Hematopoietic multipotent progenitor cell treated with erythropoietin and hydrocortisone succinate and interleukin-3 and kit ligand, for 4 days (in vitro differentiated cells): ENCODE measurements around the gene PXN.
"Not testable (repeated sequence)": the region's sequence is repeated elsewhere in the genome, so short reads cannot be mapped to it uniquely, and the experiment has no call there.

Experiments used
- DNase-seq: peaks from one replicate; pipeline ENCODE4 v3.0.0-alpha.2; 2015

Gene PXN

DNA sequence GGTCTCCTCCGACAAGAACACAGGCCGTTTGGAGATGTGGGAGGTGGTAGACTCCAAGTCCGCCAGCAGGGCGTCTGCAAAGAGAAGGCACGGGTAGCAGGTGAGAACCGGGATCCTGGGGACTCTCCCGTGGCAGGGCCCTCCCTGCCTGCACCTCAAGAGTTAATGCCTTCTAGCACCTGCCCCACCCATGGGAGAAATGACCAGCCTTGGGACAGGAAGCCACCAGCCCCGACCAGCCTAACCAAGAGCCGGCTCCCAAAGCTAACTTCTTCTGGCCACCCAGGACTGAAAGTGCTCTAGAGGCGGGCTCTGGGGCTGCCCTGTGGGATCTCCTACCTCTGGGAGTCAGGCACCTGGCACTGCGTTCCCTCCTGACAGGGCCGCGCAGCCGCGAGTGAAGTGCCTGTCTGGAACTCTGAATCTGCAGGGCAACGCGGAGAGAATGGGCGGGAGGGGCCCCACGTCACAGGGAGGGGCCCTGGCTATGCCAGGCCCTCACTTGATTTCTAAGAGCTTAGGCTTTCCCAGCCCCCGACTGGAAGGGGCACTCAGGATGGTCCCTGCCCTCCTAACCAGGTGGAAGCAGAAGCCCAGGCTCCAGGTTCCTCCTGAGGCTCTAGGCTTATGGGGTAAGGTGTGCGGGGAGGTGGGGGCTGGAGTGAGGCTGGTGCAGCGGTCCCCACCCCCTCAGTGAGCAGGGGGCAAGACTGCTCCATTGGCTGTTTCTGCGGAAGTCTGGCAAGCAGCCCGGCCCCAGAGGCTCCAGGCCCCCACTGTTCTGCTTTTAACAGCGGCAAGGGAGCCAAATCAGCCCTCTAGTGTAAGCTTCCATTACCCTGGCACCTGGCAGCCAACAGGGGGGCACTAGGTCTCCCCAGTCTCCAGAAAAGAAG is 41.0 kb downstream of the PXN start:
- DNase-seq: peak; percentile 80

DNA sequence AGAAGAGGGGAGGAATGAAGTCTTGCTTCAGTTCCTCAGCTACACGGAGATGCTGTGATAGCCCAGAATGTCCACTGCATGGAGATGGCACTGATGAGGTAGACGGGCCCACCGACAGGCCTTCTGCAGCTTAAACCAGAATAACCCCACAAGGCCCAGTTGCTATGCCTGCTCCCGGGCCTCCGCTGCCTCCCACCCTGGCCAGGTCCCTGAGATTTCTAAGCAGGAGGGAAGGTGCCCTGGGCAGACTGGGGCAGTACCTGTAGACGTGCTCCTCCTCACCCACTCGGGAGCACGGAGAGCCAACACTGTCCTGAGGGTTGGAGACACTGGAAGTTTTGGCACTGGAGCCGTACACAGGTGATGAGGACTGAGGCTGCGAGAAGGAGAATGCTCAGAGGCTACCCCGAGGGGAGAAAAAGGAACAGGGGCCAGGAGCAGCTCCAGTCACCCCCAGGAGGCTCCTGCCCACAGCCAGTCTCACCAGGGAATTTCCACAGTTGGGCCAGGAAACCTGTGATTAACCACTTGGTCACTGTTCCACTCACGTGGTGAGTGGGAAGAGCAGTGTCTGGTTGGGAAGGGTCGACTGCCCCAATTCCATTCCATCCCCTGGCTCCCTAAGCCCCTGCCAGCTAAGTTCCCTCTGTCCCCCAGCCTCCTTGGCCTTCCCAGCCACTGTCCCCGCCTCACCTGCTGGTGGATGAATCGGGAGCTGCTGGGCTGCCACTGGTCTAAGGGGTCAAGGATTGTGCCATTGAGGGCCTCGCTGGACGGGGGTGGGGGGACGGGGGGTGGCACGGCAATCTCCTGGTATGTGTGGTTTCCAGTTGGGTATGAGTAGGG is 41.8 kb downstream of the PXN start:
- no peak for DNase-seq

DNA sequence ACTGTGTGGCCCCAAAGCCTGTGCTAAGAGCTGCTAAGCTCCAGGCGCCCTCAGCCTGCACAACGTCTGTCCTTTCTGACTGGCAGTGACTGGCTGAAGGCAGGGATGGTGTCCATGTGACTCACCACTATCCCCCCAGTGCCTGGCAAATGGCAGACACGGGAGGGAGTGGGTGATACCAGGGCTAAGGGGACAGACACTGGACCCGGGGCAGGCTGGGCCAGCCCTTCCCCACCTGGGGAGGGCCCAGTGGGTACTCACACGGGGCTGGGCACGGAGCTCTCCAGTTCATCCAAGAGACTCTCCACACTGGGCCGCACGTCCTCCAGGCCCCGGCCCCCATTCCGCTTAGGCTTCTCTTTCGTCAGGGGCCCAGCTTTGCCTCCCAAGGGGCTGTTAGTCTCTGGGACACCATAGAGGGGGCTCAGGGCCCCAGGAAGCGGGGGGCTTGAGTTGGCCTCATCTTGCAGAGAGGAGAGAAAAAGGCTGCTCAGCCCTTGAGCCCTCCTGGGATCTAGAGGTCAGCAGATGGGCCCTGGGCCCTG is 43.2 kb downstream of the PXN start:
- no peak for DNase-seq

DNA sequence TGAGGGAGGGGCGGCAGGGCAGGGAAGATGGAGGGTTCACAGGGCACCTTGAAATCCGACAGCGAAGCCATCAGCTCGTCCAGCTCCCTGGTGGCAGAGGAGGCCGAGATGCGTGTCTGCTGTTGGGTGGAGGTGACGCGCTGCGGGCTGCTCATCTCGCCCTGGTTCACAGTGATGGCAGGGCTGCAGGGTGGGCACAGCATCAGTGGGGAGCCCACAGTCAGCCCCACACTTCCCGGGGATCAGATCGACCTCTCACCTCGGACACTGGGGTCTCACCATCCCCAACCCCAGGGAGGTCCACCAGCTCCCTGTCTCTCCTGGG is 44.0 kb downstream of the PXN start:
- DNase-seq: no peak

DNA sequence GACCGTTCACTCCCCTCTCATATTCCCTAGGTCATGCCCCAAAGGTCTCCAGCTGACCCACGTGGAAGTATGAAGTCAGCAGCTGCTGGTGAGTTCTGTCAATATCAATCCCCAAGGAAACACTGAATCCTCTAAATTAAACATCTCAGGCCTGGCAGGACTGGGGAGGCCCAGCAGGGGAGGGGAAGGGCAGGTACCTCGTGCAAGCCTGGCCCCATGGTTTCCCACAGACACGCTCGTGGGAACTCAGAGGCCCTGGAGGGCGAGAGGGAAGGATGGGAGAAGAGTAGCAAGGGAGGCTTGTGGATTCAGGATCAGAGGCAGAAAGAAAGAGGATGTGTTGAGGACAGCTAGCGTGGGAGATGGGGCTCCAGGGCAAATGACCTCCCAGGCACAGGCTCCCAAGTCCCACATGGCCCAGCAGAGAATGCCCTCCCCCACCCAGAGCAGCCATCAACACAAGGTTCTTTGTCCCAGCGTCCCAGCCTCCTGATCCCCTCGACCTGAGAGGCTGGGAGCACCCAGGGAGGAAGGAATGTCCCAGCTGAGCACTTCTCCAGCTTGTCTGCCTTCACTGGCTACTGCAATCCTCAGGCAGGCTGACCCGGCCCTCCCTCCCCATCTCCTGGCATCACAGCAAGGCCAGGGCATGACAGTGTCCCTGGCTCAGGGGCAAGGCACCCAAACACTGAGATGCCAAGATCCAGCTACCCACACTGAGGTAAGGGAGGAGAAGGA is 44.5 kb downstream of the PXN start:
- DNase-seq: no peak

DNA sequence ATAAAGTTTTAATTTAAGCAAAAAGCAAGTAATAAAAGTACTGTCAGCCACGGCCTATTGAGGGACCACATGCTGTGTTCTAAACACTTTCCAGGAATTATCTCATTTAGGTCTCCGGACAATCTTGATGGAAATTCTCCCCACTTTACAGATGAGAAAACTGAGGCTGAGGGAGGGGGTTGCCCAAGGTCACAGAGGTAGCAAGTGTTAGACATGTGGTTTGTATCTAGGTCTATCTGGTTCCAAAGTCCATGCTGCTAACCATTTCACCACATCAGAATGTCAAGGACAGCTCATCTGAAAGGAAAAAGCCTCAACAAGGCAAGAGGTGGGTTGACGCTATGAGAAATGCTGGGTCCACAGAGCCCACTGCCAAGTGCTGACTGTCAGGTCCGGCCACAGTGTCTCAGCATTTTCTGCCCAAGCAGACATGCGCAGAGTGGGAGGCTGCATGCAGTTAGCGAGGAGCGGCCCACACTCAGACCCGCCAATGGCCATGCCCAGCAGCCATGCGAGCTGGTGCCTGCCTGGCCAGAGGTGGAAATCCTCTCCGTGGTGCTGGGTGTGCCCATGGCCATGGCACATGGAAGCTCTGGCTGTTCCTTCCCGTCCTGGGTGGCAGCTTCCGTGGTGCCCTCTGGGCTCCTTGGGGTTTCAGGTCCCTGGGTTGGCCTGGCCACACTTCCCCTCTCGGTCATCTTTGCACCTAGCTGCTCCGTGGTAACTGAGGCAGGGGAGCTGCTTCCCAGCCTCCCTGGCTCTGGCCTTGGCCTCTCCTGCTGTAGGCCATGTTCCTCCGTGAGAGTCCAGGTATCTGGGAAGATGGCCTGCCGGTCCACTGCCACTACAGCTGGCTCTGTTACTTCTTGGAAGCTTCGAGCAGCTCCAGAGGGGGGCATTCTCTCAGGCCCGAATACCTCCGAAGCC is 46.6 kb downstream of the PXN start:
- DNase-seq: no peak

DNA sequence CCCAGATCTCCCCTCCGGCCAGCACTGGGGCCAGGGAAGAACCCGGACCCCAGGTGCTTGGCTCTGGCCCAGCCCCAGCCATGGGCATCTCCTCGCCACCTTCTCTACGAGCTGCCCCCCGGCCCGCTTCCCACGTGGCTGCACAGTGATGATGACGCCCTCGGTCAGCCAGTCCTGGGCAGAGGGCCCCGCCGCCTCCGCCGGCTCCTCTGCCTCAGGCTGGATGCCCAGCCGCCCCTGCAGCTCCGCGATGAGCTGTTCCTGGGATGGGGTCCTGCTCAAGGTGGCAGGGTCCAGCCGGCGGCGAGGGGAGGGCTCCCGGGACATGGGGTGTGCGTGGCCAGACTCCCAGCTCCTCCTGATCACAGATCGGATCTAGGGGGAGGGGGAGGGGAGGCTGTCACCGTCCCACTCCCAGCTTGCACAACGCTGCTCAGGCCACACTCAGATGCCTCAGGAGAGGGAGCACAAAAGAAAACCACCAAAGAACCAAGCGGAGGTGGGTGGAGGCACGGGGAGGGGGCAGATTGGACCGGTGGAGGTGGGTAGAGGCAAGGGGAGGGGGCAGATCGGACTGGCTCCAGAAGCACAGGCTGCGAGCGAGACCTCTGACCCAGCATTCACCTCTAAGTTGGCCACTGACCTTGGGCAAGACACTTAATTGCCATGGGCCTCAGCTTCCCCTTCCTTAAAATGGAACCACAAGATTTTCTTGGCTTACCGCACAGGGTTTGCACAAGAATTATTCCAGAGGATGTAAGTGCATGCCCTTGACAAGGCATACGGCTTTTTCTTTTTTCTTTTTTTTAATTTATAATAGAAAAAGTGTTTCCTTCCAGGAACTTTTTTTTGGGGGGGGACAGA is 48.6 kb downstream of the PXN start:
- no peak for DNase-seq

DNA sequence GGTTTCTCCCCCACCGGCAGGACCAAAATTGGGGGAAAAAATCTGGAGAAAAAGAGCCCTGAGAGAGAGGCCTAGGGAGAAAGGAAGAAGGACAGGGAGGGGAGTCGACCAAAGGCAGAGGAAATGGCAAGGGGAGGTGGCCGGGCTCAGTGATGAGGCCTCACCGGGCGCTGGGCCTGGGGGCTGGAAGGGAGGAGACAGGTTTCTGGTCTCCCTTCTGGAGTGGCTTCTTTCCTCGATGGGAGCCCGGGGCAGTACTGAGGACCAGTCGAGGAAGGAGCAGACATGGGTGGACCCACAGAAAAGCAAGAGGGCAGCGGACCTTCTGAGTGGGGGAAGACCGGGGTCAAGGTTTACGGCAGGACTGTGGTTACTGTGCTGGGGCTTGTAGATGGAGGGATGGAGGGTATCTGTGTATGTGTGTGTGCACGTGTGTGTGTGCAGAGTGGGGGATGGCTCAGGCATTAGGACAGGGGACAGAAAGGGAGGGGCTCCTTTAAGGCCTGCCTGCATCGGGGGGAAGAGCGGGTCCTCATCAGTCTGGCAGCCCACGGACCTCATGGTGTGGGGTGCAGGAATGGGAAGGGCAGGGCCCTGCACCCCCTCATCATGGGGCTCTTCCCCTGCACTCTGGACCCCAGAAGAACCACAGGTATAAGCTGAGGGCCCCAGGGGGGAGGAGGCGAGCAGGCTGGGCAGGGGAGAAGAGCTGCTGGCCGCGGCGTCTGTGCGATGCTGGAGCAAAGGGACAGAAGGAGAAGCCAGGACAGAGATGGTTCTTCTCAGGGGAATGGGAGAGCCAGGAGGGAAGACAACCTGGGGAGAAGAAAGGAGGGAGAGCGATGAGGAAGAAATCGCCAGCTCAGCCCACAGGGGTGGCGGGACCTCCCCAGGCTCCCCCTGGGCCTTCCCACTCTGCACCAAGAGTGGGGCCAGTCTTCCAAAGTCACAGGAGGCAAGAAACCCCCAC is 49.5 kb downstream of the PXN start:
- DNase-seq: no peak

DNA sequence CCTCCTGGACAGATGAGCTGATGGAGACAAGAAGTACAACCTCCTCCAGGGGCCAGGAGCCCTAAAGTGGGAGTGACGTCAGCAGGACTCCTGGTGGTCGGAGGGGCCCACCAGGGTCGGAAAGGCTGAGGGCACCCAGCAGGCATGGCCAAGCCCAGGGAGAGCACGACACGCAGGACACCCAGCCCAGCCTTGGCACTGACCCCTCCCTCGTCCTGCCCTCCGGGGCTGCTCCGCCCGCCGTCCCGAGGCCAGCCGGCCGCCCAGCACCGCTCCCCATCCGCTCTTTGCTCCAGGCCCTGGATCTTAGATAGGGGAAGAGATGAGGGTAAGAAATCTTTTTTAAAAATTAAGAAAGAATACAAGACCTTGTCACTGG is 50.2 kb downstream of the PXN start:
- DNase-seq: no peak

DNA sequence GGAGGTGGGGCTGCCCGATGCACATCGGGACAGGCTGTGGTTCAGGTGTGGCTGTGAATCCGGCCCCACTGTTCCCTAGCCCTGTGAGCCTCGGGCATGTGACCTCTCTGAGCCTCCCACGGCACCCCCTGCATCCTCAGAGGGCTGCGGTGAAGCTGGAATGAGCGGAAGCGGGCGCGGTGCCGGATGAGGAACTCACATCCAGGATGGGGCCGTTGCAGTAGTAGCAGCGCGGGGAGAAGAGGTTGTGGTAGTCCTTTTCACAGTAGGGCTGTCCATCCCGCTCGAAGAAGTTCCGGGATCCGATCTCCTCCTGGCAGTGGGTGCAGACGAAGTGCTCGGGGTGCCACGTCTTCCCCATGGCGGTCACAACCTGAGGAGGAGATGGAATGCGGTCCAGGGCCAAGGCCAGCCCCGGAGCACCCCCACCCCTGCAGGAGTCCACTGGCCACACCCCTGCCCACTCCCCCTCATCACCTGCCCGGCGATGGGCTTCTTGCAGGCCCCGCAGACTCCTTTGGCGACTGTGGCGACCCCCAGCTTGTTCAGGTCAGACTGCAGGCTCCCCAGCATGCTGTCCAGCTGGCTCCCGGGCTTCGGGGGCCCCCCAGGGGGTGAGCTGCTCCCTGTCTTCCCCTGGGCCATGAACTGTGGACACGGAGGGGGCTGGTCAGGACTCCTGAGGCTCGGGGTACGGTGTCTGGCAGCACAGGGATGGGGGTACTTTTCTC is 50.7 kb downstream of the PXN start:
- no peak for DNase-seq

DNA sequence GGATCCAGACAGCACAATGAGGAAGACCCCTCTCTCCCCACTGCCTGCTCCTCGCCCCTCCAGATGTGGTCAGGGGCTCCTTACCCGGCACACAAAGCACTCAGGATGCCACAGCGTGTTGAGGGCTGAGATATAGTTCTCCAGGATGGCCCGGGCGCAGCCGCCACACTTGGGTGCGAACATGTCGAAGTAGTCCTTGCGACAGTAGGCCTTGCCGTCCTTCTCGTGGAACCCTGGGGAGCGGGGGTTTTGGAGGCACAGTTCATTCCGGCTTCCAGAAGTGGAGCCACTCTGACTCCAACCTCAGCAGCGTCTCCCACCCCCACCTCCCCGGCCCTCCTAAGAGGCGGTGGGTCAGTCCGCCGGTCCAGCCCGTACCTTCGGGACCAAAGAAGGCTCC is 51.8 kb downstream of the PXN start:
- no peak for DNase-seq

DNA sequence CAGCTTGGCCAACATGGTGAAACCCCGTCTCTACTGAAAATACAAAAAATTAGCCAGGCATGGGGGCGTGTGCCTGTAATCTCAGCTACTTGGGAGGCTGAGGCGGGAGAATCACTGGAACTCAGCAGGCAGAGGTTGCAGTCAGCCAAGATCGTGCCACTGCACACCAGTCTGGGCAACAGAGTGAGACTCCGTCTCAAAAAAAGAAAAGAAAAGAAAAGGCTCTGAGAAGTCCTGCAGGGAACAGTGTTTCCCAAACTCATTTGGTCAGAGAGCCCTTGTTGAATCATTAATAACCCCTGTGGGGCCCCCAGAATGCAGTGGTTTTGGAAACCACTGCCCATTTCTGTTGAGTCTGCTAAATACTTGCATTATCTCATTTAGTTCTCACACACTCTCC is 52.3 kb downstream of the PXN start:
- not testable (repeated sequence) for DNase-seq

DNA sequence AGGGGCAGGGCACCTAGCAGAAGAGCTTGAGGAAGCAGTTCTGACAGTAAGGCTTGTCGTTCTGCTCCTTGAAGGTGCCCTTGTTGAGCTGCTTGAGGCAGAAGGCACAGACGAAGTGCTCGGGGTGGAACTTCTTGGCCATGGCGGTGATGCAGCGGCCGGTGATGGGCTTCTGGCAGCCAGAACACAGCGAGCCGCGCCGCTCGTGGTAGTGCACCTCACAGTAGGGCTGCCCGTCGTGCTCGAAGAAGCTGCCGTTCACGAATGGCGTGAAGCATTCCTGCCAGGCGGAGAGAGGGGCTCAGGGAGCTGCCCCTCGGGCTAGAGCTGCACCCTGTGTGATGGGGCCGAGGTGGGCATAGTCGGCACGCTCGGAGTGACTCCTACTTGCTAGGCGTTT is 53.2 kb downstream of the PXN start:
- no peak for DNase-seq

DNA sequence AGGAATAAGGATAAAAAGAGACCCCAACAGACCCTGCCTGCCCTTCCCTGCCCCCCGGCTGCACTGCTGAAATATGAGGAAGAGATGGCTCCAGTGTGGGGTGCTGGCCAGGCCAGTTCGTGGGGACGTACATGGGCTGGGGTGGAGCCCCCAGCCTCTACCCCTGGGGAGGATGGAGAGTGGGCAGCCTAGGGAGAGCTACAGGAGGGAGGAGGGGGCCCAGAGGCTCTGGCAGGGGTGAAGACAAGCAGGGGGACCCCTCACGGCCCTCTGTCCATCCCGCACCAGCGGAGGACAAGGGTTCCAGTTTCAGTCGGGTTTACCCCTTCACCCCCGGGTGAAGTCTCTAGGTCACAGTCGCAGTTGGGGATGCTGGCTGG is 53.6 kb downstream of the PXN start:
- no peak for DNase-seq

DNA sequence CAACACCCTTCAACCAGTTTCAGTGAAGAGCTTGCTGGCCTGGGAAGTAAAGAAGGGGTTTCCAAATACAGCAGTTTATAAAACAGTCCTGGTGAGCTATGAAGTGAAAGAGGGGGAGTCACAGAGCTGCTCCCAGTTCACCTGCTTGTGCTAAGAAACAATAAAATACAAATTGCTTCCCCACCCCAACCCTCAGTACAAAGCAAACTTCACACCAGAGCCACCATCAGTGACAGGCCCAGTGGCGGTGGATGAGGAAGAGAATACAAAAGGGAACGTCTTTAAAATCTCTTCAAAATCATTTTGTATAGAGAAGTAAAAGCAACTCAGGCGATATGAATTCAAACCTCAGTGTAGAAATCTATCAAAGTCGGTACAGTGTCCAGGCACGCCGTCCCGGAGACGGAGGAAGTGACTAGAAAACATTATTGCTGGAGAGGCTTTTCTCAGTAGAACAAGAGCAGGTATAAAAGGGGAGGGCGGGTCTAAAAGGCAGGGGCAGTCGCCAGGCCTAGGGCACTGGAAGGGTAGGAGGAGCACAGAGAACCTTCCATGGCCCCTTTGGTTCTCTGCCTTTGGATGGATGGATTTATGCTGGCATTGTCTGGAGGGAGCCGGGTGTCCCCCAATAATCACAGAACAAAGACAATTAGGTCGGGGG is 54.2 kb downstream of the PXN start:
- DNase-seq: no peak

DNA sequence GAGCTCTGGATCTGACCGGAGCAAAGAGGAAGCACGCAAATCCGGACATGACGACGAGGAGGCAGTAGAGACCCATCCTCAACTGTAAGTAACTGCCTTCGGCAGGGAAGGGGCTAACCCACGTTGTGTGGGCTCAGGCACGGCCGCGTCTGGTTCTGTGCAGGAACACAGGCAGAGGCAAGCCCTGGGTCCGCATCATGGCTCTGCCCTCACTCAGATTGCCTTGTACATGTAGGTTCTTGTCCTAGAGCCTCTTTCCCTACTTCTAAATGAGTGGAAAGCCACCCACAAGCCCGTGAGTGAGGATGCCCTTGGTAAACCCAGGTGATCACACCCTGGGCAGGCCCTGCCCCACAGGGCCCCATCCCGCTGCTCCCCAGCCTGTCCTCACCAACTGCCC is 55.7 kb downstream of the PXN start:
- DNase-seq: no peak

DNA sequence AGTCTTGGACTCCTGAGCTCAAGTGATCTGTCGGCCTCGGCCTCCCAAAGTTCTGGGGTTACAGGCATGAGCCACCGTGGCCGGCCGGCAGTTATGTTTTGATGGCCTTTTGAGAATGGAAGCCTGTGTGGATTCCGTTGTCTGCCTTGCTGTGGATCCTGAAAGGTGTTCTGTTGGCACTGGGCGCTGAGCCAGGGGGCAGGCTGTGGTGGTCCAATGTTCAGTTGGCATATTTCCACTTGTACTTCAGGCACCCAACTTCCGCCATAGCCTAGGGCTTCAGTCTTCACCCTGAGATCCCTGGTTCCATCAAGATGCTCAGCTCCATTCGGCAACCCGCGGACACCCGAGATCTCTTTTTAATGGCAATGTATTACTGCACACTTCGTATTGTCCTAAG is 58.3 kb downstream of the PXN start:
- no peak for DNase-seq

DNA sequence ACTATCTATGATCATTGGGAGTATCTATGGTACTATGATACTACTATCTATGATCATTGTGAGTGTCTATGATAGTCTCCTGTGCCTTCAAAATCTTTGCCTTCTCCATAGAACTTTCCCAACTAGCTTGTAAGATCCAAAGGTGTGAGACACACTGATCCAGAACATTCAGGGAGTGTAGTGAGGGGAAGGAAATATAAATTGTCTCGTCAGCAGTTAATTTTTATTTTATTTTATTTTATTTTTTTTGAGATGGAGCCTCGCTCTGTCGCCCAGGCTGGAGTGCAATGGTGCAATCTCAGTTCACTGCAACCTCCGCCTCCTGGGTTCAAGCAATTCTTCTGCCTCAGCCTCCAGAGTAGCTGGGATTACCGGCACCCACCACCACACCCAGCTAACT is 58.7 kb downstream of the PXN start:
- DNase-seq: not testable (repeated sequence)

DNA sequence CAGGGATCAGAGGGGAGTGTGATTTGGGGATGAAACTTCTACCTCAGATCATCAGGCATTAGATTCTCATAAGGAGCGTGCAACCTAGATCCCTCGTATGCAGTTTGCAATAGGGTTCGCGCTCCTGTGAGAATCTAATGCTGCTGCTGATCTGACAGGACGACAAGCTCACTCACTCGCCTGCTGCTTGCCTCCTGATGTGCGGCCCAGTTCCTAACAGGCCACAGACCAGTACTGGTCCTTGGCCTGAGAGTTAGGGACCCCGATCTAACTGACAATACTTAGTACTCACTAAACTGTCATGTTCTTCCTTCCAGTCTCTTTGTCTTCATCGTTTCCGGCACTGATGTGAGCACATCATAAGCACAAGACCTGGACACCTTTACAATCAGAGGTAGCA is 59.3 kb downstream of the PXN start:
- DNase-seq: no peak
